ENCODE data around the gene MRC2. TPM values are rescaled to one million over a fixed set of nuclear protein-coding genes. Genes with fewer than 3 reads are reported as not detected.

MRC2 gene
- total and polyA plus RNA-seq, 9 of the 15 experiments (the other 6 are each of a cell fraction or from before 2014, with no cell fraction given): 0.28 to 11.5 (median 6.6) TPM

- TF ChIP-seq REST (IDR thresholded peaks at IDR 0.05; ENCODE audit: borderline replicate concordance) (peak; percentile 55; the same call in 1 of the 2 replicates), REST (CRISPR knock-in tag; IDR thresholded peaks at IDR 0.05; ENCODE audit: low read depth) (no peak), MEF2A (IDR thresholded peaks at IDR 0.05; ENCODE audit: control insufficient read depth, low read depth, low read length) (peak; percentile 70), SMC3 (conservative IDR thresholded peaks at IDR 0.05; ENCODE audit: insufficient read depth, low read depth, low read length) (0 out of 2 replicates have a peak, but pooled peaks have one; percentile 24), TGIF2 (CRISPR knock-in tag; IDR thresholded peaks at IDR 0.05) (no peak), ELF1 (tag; IDR thresholded peaks at IDR 0.05) (no peak), E4F1 (CRISPR knock-in tag; IDR thresholded peaks at IDR 0.05; ENCODE audit: borderline replicate concordance) (no peak), ZNF57 (CRISPR knock-in tag; IDR thresholded peaks at IDR 0.05) (no peak), HDGF (IDR thresholded peaks at IDR 0.05) (0 out of 2 replicates have a peak, but pooled peaks have one; percentile 32), L3MBTL2 (IDR thresholded peaks at IDR 0.05) (peak; percentile 55), NFIC (IDR thresholded peaks at IDR 0.05) (0 out of 2 replicates have a peak, but pooled peaks have one; percentile 10), MTA3 (IDR thresholded peaks at IDR 0.05; ENCODE audit: borderline replicate concordance) (0 out of 2 replicates have a peak, but pooled peaks have one; percentile 42), TEAD4 (IDR thresholded peaks at IDR 0.05; ENCODE audit: low read length) (0 out of 2 replicates have a peak, but pooled peaks have one; percentile 6), TEAD4 (CRISPR knock-in tag; IDR thresholded peaks at IDR 0.05; ENCODE audit: borderline replicate concordance) (no peak), ZBTB7A (IDR thresholded peaks at IDR 0.05; ENCODE audit: borderline replicate concordance, control insufficient read depth, low read depth, low read length) (0 out of 2 replicates have a peak, but pooled peaks have one; percentile 35), CTCF (IDR thresholded peaks at IDR 0.05 in 2 of 3, conservative IDR thresholded peaks at IDR 0.05 in 1 of 3; ENCODE audit: insufficient read depth in 2 of 3, low read depth in 1 of 3, low read length in 3 of 3) (peak; percentile 57 to 71 (median 66))
These were observed 10.3 kb downstream of the MRC2 start (continued) for GRCh38 chr17:62637809-62638208.

Measured in K562 (cell line).